HCT116 (cell line): ENCODE data around the gene CLIC4.

Experiments used
- ELF1 ChIP-seq: IDR thresholded peaks from 2 replicates; pipeline ENCODE4 v1.6.1; 2012; ENCODE audit warnings: low read depth, borderline replicate concordance
- EZH2 ChIP-seq: fragments of 200-600 bp; sonication (generic); IDR thresholded peaks from 2 replicates; pipeline ENCODE4 v1.6.1; 2017; ENCODE audit warnings: antibody characterized with exemption, mixed run types
- EZH2phosphoT487 ChIP-seq: fragments of 200-600 bp; IDR thresholded peaks from 2 replicates; pipeline ENCODE4 v1.6.1; 2018; ENCODE audit warnings: antibody characterized with exemption, borderline replicate concordance
- FOSL1 ChIP-seq: IDR thresholded peaks from 2 replicates; pipeline ENCODE4 v1.6.1; 2012; ENCODE audit warnings: low read depth
- POLR2A ChIP-seq: IDR thresholded peaks from 2 replicates; pipeline ENCODE4 v1.7.0; 2011; ENCODE audit warnings: borderline replicate concordance; ENCODE audit not compliant: insufficient read depth, insufficient read length; ENCODE audit errors: extremely low read depth
- POLR2AphosphoS5 ChIP-seq: IDR thresholded peaks from 2 replicates; pipeline ENCODE4 v1.6.1; 2011; ENCODE audit warnings: mild to moderate bottlenecking, low read depth, low read length, moderate library complexity
- SIN3A ChIP-seq: IDR thresholded peaks from 2 replicates; pipeline ENCODE4 v1.6.1; 2012; ENCODE audit warnings: low read depth
- TCF7L2 ChIP-seq: IDR thresholded peaks from 2 replicates; pipeline ENCODE4 v1.7.0; 2011; ENCODE audit warnings: borderline replicate concordance, inconsistent platforms; ENCODE audit not compliant: insufficient read depth, insufficient read length; ENCODE audit errors: extremely low read depth
- YY1 ChIP-seq: IDR thresholded peaks from 2 replicates; pipeline ENCODE4 v1.6.1; 2011; ENCODE audit warnings: low read length, low read depth, moderate library complexity, mild to moderate bottlenecking; ENCODE audit not compliant: insufficient replicate concordance; ENCODE audit errors: extremely low read depth
- ZNF274 ChIP-seq: fragments of 200-500 bp; sonication (Bioruptor generic); IDR thresholded peaks from 2 replicates; pipeline ENCODE4 v1.6.1; 2014; ENCODE audit warnings: mild to moderate bottlenecking, low read depth, low read length, inconsistent platforms
- TF ChIP-seq, protein P1 (sequence below), 3 experiments: fragments of 200-600 bp in 1 of 3; sonication (generic) in 1 of 3; IDR thresholded peaks in 2 of 3; conservative IDR thresholded peaks in 1 of 3; 2 replicates each; pipeline ENCODE4 v1.5.1; 2012 to 2017; ENCODE audit warnings: low read depth in 2 of 3, low read length in 2 of 3, antibody characterized with exemption in 1 of 3, borderline replicate concordance in 1 of 3, control low read depth in 1 of 3, mild to moderate bottlenecking in 1 of 3, mixed read lengths in 1 of 3, mixed run types in 1 of 3, moderate library complexity in 1 of 3; ENCODE audit not compliant: insufficient read depth in 1 of 3
- TF ChIP-seq, protein P2 (sequence below): IDR thresholded peaks from 2 replicates; pipeline ENCODE4 v1.6.1; 2012

GRCh38 chr1:24773618-24774017, 28.4 kb downstream of the CLIC4 start:
- TF ChIP-seq, protein P1, sequence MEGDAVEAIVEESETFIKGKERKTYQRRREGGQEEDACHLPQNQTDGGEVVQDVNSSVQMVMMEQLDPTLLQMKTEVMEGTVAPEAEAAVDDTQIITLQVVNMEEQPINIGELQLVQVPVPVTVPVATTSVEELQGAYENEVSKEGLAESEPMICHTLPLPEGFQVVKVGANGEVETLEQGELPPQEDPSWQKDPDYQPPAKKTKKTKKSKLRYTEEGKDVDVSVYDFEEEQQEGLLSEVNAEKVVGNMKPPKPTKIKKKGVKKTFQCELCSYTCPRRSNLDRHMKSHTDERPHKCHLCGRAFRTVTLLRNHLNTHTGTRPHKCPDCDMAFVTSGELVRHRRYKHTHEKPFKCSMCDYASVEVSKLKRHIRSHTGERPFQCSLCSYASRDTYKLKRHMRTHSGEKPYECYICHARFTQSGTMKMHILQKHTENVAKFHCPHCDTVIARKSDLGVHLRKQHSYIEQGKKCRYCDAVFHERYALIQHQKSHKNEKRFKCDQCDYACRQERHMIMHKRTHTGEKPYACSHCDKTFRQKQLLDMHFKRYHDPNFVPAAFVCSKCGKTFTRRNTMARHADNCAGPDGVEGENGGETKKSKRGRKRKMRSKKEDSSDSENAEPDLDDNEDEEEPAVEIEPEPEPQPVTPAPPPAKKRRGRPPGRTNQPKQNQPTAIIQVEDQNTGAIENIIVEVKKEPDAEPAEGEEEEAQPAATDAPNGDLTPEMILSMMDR (IDR thresholded peaks at IDR 0.05 in 2 of 3, conservative IDR thresholded peaks at IDR 0.05 in 1 of 3; ENCODE audit: borderline replicate concordance in 1 of 3, insufficient read depth in 1 of 3, low read depth in 2 of 3, low read length in 2 of 3): no peak
- no peak for TF ChIP-seq EZH2
- TF ChIP-seq YY1: no peak
- no peak for TF ChIP-seq ELF1
- no peak for TF ChIP-seq POLR2A
- no peak for TF ChIP-seq EZH2phosphoT487
- TF ChIP-seq ZNF274: no peak
- TF ChIP-seq POLR2AphosphoS5: no peak
- no peak for TF ChIP-seq FOSL1
- TF ChIP-seq, protein P2, sequence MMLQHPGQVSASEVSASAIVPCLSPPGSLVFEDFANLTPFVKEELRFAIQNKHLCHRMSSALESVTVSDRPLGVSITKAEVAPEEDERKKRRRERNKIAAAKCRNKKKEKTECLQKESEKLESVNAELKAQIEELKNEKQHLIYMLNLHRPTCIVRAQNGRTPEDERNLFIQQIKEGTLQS: no peak
- TF ChIP-seq TCF7L2: no peak
- TF ChIP-seq SIN3A: no peak
